ENCODE measurements around the gene RNU7-1.
"Not testable (repeated sequence)": the region's sequence is repeated elsewhere in the genome, so short reads cannot be mapped to it uniquely, and the experiment has no call there.

RNU7-1 gene

DNA sequence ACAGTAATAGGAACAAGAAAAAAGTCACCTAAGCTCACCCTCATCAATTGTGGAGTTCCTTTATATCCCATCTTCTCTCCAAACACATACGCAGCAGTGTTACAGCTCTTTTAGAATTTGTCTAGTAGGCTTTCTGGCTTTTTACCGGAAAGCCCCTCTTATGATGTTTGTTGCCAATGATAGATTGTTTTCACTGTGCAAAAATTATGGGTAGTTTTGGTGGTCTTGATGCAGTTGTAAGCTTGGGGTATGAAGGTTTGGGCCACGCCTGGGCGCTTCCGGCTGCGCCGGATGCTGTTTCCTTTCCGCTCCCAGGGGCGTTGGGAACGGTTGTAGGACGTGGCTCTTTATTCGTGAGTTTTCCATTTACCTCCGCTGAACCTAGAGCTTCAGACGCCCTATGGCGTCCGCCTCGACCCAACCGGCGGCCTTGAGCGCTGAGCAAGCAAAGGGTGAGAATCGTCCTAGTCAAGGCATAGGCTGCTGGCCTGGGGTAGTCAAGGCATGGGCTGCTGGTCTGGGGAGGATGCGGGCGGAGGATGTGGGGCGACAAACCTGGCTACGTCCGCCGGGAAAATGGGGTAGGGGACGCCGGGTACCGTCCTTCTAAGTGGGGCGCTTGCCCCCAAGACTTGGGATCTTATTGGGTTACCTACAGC is at the start of gene RNU7-1, which contains the start of gene C12orf57:
Gene RNU7-1, plus strand, starts transcription at position 95 of the 659 bp plus-strand sequence.
Gene C12orf57, plus strand, starts transcription at position 301 of the 659 bp plus-strand sequence. Its CDS starts 100 bp downstream, at position 401.
- DNase-seq: peak; percentile 87
- Mint-ChIP-seq H3K9me3 (no peaks in the 10 kb centered on the region), H3K27me3 (no peaks in the 10 kb centered on the region), H3K4me3 (peak within 1 kb of the TSS; percentile 85), H3K27ac (peak within 1 kb of the TSS; percentile 98), H3K36me3 (ENCODE audit: low read depth) (peaks cover 66% of the 10 kb centered on the region), H3K4me1 (ENCODE audit: low read depth) (peaks cover 77% of the 10 kb centered on the region)

DNA sequence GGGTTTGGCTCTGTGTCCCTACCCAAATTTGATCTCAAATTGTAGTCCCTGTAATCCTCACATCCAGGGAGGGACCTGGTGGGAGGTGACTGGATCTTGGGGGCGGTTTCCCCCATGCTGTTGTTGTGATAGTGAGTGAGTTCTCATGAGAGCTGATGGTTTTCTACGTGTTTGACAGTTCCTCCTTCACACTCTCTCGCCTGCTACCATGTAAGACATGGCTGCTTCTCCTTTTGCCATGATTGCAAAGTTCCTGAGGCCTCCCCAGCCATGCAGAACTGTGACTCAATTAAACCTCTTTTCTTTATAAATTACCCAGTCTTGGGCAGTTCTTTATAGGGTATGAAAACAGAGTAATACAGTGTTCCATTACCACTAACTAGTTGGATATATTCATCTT is 49.3 kb upstream of the RNU7-1 start:
- Mint-ChIP-seq H3K27me3 (no peaks in the 10 kb centered on the region), H3K4me1 (ENCODE audit: low read depth) (peaks cover 20% of the 10 kb centered on the region), H3K27ac (no peak overlapping the region), H3K9me3 (no peaks in the 10 kb centered on the region), H3K4me3 (no peak overlapping the region), H3K36me3 (ENCODE audit: low read depth) (peaks cover 6% of the 10 kb centered on the region)
- no peak for DNase-seq

DNA sequence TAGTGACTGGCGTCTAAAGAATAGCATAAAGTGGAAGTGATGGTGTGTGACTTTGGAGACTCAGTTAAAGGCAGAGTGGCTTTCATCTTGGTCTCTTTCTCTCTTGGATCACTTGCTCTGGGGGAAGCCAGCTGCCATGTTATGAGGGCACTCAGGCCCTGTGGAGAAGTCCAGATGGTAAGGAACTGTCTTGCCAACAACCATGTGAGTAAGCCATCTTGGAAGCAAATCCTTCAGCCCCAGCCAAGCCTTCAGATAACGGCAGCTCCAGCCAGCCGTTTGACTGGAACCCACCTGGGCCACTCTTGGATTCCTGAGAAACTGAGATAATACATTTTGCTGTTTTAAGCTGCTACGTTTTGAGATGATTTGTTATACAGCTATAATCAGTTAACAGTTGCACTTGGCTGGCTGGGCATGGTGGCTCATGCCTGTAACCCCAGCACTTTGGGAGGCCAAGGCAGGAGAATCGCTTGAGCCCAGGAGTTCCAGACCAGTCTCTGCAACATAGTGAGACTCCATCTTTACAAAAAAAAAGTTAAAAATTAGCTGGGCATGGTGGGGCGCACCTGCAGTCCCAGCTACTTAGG is 46.7 kb upstream of the RNU7-1 start:
- peaks cover 19% of the 10 kb centered on the region for H3K4me1 Mint-ChIP-seq (ENCODE audit: low read depth)
- no peaks in the 10 kb centered on the region for H3K27me3 Mint-ChIP-seq
- no peak overlapping the region for H3K27ac Mint-ChIP-seq
- H3K9me3 Mint-ChIP-seq: no peaks in the 10 kb centered on the region
- DNase-seq: no peak
- no peak overlapping the region for H3K4me3 Mint-ChIP-seq
- no peaks in the 10 kb centered on the region for H3K36me3 Mint-ChIP-seq (ENCODE audit: low read depth)

DNA sequence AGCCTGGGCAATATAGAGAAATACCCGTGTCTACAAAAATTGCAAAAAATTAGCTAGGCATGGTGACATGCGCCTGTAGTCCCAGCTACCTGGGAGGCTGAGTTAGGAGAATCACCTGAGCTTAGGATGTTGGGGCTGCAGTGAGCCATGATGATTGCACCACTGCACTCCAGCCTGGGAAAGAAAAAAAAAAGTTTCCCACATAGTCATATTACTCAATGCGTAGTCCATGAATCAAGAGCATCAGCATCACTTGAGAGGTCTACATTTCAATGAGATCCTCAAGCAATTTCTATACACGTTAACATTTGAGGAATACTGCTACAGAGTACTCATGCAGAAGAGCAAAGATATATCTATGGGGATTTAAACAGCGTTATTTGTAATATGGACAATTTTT is 44.2 kb upstream of the RNU7-1 start:
- H3K9me3 Mint-ChIP-seq: no peaks in the 10 kb centered on the region
- no peak overlapping the region for H3K27ac Mint-ChIP-seq
- H3K27me3 Mint-ChIP-seq: no peaks in the 10 kb centered on the region
- no peak for DNase-seq
- peaks cover 14% of the 10 kb centered on the region for H3K4me1 Mint-ChIP-seq (ENCODE audit: low read depth)
- no peaks in the 10 kb centered on the region for H3K36me3 Mint-ChIP-seq (ENCODE audit: low read depth)
- no peak overlapping the region for H3K4me3 Mint-ChIP-seq

DNA sequence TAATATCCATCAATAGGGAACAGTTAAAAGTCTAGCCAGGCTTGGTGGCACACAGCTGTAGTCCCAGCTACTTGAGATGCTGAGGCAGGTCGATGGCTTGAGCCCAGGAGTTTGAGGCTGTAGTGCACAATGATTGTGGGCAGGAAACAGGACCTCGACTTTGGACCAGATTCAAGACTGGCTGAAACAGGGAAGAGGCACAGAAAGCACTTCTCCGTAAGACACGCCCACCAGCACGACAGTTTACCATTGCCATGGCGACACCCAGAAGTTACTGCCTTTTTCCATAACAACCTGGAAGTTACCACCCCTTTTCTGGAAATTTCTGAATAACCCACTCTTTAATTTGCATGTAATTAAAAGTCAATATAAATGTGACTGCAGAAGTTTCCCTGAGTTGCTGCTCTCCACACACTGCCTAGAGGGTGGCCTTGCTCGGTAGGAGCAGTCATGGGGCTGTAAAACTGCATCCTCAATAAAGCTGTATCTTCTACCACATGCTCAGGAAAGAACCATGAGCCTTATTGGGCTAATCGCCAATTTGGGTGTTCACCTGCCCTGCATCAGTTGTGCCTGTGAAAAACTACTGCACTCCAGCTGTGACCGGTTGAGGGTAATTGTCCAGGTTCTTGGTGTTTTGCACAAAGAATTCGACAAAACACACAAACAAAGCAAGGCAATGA is 43.6 kb upstream of the RNU7-1 start:
- Mint-ChIP-seq H3K27ac (no peak overlapping the region), H3K4me3 (no peak overlapping the region), H3K9me3 (no peaks in the 10 kb centered on the region), H3K36me3 (ENCODE audit: low read depth) (no peaks in the 10 kb centered on the region), H3K4me1 (ENCODE audit: low read depth) (peaks cover 14% of the 10 kb centered on the region), H3K27me3 (no peaks in the 10 kb centered on the region)
- DNase-seq: no peak

DNA sequence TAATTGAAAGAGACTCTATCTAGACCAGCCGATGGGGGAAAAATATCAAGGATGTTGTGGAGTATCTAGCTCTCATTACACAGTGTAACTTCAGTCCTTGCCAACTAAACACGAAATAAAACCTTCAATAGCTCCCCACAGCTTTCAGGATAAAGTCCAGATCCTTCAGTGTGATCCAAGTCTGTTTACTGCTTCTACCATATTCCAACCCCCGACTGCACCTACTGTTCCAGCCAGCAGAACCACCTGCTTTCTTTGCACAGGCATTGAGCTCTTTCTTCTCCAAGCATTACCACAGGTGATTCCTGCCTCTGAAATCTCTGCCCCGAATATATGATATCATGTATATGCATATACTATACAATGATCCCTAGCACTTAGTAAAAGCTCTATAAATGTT is 41.2 kb upstream of the RNU7-1 start:
- Mint-ChIP-seq H3K4me3 (no peak overlapping the region), H3K27ac (no peak overlapping the region), H3K9me3 (no peaks in the 10 kb centered on the region), H3K36me3 (ENCODE audit: low read depth) (no peaks in the 10 kb centered on the region), H3K4me1 (ENCODE audit: low read depth) (peaks cover 14% of the 10 kb centered on the region), H3K27me3 (no peaks in the 10 kb centered on the region)
- no peak for DNase-seq

DNA sequence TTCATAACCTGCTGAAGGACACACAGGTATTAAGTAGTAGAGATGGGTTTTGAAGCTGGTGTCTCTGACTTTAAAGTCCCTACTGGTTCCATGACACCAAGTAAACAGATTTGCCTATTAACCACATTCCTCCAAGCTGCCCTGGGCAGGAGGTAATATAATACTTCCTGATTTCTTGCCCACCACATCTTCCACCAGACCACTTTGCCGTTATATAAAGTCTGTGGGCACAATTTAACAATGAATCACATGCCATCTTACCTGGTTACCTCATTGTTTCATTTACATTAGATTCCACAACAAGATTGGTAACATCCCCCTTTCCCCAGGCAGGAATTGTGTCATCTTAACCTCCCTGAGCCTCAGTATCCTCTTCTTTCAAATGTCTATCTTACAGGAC is 39.9 kb upstream of the RNU7-1 start:
- Mint-ChIP-seq H3K4me3 (no peak overlapping the region), H3K4me1 (ENCODE audit: low read depth) (peaks cover 14% of the 10 kb centered on the region), H3K27ac (peak overlapping the region; percentile 55), H3K9me3 (no peaks in the 10 kb centered on the region), H3K27me3 (no peaks in the 10 kb centered on the region), H3K36me3 (ENCODE audit: low read depth) (no peaks in the 10 kb centered on the region)
- no peak for DNase-seq

DNA sequence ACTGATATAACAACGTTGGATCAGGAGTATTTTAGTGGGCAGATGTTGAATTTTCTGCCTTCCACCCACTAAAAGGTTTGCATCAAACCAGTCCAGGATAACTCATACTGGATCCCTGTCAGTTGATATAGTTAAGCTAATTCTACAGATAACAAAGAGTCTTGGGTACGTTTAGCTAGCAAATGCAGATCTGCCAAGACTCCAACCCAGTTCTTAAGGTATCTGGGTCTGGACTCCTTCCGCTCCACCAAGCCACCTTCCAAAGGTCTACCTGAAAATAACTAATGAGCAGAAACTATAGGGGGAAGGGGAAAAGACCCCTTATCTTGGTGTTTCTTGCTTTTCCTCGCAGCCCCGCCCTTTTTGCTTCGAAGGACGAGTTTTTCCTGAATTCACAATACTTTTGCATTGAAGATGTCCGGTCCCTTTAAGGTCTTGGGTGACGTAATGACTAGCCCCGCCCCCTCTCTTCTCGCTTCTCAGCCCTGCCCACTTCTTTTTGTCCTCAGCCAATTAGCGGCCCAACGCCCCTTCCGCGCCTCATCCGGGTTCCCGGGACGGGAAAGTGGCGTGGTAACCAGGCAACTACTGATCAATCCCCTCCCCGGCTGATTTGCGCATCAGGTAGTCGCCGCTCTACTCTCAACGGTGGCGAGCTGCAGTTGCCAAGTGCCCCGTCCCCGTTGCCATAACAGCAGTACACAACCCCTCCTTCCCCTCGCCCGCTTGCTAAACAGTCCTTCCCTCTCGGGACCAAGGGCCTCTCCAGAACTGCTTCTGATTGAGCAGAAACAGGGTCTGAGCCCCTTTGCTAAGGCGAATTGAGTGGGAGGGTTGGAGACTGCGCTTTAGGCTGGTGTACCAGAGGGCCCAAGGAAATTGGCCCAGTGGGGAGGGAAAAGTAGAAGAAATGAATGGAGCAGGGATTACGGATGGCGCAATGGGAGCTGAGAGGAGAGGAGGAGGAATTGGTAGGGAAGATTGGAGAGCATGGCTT is 39.0 kb upstream of the RNU7-1 start, which contains the start of gene LRRC23:
Gene LRRC23, plus strand, starts transcription at position 543 of the 997 bp plus-strand sequence. CDS start 812 bp downstream, outside the sequence.
- no peaks in the 10 kb centered on the region for H3K9me3 Mint-ChIP-seq
- H3K27ac Mint-ChIP-seq: peak within 1 kb of the TSS; percentile 55
- H3K4me1 Mint-ChIP-seq (ENCODE audit: low read depth): peaks cover 11% of the 10 kb centered on the region
- H3K4me3 Mint-ChIP-seq: no peak within 1 kb of the TSS
- no peaks in the 10 kb centered on the region for H3K27me3 Mint-ChIP-seq
- DNase-seq: peak; percentile 97
- H3K36me3 Mint-ChIP-seq (ENCODE audit: low read depth): no peaks in the 10 kb centered on the region

DNA sequence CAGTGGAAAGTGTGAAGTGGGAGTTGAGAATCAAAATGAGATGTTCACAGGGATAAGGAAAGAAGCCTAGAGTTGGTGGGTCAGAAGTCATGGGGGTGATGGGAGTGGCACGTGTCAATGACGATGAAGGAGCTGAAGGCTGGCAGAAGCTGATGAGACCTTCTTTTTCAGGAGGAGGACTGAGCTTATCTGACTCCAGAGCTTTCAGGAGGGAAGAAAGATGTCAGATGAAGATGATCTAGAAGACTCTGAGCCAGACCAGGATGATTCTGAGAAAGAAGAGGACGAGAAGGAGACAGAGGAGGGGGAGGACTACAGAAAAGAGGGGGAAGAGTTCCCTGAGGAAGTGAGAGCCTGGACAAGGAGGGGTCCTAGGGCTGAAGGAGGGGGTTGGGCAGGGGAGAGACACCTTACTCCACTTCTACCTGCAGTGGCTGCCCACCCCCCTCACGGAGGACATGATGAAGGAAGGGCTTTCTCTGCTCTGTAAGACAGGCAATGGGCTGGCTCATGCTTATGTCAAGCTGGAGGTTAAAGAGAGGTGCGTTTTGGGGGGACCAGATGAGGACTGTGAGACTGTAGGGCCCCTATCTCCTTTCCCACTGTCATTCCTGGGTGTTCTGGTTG is 38.1 kb upstream of the RNU7-1 start:
- Mint-ChIP-seq H3K9me3 (no peaks in the 10 kb centered on the region), H3K27me3 (no peaks in the 10 kb centered on the region), H3K36me3 (ENCODE audit: low read depth) (no peaks in the 10 kb centered on the region), H3K4me3 (no peak overlapping the region), H3K27ac (no peak overlapping the region), H3K4me1 (ENCODE audit: low read depth) (peaks cover 3% of the 10 kb centered on the region)
- DNase-seq: no peak

DNA sequence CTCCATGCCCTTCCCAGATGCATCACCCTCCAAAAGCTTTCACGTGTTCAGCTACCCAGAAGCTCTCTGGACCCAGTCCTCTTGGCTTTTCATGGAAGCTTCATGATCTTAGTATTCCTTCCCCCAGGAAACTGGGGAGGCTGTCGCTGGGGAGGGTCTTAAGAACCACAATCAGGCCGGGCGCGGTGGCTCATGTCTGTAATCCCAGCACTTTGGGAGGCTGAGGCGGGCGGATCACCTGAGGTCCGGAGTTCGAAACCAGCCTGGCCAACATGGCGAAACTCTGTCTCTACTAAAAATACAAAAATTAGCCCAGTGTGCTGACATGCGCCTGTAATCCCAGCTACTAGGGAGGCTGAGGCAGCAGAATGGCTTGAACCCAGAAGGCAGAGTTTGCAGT is 35.5 kb upstream of the RNU7-1 start:
- H3K27ac Mint-ChIP-seq; H3K36me3 Mint-ChIP-seq (ENCODE audit: low read depth); H3K9me3 Mint-ChIP-seq; H3K4me1 Mint-ChIP-seq (ENCODE audit: low read depth); H3K4me3 Mint-ChIP-seq; H3K27me3 Mint-ChIP-seq; DNase-seq: not testable (repeated sequence)

DNA sequence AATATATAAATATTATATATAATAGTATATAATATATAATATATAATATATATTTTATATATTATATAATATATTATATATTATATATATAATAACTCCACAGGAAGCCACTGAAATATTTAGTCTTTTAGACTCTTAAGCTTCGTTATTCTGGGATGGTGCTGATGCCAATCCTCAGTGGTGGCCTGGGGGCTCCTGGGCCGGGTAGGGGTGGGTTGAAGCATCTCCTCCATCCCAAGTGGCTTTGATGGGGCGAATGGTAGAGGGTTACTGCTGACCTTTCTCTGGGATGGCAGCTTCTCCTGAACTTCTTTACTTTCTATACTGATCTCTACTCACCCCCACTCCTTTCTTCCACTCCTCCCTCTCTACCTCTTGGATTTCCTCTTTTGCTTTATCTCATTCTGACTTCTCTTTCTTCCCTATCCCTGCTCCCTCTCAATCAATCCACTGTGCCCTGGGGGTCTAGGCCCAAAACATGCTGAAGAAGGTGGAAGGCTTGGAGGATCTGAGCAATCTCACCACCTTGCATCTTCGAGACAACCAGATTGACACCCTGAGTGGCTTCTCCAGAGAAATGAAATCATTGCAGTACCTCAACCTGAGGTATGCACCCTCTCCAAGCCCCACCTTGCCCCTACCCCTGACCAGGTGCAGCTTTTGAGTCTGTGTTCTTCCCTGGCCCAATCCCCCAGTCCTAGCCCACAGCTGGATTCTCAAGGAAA is 34.0 kb upstream of the RNU7-1 start:
- Mint-ChIP-seq H3K9me3 (no peaks in the 10 kb centered on the region), H3K4me3 (no peak overlapping the region), H3K27ac (no peak overlapping the region), H3K27me3 (no peaks in the 10 kb centered on the region), H3K36me3 (ENCODE audit: low read depth) (peaks cover 3% of the 10 kb centered on the region), H3K4me1 (ENCODE audit: low read depth) (peaks cover 13% of the 10 kb centered on the region)
- no peak for DNase-seq

DNA sequence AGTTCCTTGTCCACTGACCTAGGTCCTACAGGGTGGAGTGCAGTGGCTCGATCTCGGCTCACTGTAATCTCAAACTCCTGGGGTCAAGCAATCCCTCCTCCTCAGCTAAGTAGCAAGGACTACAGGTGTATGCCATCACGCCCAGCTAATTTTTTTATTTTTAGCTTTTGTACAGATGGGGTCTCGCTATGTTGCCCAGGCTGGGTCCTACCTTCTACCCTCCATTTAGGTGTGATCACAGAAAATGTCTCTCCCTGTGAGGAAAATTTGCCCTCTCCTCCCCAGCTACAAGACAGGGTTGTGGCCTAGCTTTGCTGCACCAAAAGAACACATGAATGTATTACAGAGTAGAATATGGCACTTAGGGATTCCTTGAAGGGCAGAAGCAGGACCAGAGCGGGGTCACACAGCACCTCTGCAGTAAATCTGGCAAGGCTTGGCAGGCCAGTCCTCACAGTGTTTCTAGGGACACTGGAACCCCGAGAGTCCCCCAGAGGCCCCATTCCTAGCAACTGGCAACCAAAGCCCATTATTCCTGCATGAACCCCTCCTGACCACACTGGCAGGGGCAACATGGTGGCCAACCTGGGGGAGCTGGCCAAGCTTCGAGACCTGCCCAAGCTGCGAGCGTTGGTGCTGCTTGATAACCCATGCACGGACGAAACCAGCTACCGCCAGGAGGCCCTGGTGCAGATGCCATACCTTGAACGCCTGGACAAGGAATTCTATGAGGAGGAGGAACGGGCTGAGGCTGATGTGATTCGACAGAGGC is 31.3 kb upstream of the RNU7-1 start:
- H3K36me3 Mint-ChIP-seq (ENCODE audit: low read depth): peaks cover 30% of the 10 kb centered on the region
- no peaks in the 10 kb centered on the region for H3K9me3 Mint-ChIP-seq
- H3K27me3 Mint-ChIP-seq: no peaks in the 10 kb centered on the region
- no peak for DNase-seq
- no peak overlapping the region for H3K4me3 Mint-ChIP-seq
- H3K27ac Mint-ChIP-seq: peak overlapping the region; percentile 87
- peaks cover 36% of the 10 kb centered on the region for H3K4me1 Mint-ChIP-seq (ENCODE audit: low read depth)
